GM19468 (cell line): ENCODE results near the gene SLC1A4.

Source experiments
- ATAC-seq: cut with Tn5 transposase; IDR thresholded peaks from one replicate; pipeline ENCODE4 v1.9.1; 2021; ENCODE audit warnings: mild to moderate bottlenecking, moderate library complexity, moderate number of reproducible peaks; ENCODE audit not compliant: unreplicated experiment; ENCODE audit errors: extremely low read depth

The SLC1A4 gene

DNA sequence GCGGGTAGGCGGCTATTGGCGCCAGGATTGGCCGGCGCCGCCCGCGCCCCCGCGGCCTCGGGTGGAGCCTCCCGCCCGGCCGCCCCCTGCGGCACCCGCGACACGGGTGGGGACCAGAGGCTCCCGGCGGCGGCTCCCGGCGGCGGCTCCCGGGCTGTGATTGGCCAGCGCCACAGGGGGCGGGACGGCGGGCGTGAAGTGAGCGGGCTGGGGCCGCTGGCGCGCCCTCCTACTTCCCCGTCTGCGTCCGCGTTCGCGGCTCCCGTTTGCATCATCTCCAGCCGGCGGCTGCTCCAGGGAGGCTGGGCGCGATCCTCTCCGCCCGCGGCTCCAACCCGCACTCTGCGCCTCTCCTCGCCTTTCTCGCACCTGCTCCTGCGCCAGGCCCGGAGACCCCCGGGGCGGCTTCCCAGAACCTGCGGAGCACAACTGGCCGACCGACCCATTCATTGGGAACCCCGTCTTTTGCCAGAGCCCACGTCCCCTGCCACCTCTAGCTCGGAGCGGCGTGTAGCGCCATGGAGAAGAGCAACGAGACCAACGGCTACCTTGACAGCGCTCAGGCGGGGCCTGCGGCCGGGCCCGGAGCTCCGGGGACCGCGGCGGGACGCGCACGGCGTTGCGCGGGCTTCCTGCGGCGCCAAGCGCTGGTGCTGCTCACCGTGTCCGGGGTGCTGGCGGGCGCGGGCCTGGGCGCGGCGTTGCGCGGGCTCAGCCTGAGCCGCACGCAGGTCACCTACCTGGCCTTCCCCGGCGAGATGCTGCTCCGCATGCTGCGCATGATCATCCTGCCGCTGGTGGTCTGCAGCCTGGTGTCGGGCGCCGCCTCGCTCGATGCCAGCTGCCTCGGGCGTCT is at the start of gene SLC1A4:
Gene SLC1A4 (plus strand): TSS at position 274 of the 856 bp plus-strand sequence. CDS start 245 bp downstream, at position 519.
- peak; percentile 61 for ATAC-seq

DNA sequence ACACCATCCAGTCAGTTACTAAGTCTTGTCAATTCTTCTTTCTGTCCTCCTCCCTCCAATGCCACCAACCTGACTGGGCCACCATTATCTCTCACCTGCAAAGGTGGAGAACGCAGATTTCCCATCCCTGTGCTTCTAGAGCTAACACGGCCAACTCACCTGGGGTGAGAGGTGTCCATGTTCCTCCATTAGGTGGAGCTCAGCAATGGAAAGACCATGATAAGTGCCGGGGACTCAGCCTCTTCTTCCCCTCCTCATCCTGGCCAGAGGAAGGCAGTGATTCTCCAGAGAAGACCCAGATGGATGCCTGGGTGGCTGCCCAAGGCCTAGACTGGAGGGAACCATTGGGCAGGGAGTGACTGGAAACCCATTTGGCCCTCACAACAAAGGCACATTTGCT is 48.1 kb upstream of the SLC1A4 start:
- ATAC-seq = no peak

DNA sequence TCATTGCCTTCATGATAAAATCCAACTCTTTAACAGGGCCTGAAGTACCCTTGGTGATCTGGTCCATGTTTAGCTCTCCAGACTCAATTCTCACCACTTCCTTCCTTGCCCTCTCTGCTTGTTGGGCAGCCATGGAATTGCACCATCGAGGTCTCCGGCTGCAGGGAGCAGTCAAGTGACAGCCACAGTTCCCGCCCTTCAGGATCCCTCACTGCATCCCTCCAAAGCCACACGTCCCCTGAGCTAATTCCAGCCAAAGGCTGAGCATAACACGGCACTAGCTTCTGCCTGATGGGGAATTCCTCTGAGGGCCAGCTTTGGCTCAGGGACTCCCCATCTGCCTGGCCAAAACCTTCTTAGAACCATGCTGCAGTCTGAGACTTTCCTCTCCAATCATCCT is 47.4 kb upstream of the SLC1A4 start:
- ATAC-seq = no peak

DNA sequence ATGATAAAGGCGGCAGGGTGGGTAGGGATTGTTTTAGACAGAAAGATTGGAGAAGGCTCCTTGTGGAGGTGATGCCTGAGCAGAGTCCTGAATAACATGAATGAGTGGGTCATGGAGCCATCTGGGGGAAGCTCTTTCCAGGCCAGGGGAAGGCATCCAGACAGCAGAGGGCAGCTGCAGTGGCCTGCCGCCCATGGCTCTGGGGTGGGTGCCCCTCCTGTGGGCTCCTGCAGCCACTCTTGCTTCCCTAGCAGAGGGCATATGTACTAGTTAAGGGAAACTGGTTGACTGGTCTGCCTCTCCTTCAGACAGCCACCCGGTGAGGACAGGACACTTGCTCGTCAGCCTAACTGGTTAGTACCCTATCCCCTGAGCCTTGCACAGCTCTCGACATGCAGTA is 46.5 kb upstream of the SLC1A4 start:
- ATAC-seq = no peak

DNA sequence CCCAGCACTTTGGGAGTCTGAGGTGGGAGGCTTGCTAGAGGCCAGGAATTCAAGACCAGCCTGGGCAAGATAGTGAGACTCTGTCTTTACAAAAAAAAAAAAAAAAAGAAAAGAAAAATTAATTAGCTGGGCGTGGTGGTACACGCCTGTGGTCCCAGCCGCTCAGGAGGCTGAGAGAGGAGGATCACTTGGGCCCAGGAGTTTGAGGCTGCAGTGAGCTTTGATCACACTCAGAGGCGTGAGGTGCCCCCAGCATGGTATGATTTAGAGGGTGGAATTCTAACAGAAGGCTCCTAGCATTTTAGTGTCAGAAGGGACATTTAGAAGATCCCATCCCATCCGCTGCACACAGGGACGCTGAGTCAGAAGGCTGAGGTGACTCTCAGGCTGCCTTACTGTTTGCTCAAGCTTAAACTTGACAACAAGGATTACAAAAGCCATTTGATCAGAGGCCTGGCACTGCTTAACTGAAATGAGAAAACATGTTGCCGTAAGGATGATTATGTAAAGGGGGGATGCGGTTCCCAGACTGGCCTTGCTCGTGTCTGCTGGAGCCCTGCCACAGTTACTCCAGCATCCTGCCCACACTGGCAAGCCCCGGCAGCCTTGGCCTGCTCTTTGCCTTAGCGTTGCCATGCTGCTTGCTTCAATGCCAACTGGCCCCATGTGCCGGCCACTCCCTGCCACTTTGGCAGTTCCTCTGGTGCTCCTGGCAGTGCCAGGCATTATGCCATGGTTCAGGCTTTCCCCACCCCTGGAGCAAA is 45.6 kb upstream of the SLC1A4 start:
- ATAC-seq = no peak

DNA sequence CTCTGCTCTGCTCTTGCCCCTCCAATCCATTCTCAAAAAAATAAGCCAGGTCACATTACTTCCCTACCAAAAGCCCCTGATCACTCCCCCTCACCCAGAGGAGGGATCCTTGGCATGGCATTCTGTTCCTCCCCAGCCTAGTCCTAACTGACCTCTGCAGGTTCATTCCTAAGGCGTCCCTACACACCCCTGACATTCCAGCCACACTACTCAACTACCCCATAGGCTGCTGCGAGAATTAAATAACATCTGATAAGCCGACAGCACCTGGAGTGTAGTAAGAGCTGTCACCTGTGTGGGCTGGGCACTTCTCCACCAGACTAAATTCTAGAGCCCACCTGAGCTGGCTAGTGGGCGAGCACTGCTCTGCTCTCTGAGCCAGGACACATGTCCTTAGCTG is 44.7 kb upstream of the SLC1A4 start:
- no peak for ATAC-seq

DNA sequence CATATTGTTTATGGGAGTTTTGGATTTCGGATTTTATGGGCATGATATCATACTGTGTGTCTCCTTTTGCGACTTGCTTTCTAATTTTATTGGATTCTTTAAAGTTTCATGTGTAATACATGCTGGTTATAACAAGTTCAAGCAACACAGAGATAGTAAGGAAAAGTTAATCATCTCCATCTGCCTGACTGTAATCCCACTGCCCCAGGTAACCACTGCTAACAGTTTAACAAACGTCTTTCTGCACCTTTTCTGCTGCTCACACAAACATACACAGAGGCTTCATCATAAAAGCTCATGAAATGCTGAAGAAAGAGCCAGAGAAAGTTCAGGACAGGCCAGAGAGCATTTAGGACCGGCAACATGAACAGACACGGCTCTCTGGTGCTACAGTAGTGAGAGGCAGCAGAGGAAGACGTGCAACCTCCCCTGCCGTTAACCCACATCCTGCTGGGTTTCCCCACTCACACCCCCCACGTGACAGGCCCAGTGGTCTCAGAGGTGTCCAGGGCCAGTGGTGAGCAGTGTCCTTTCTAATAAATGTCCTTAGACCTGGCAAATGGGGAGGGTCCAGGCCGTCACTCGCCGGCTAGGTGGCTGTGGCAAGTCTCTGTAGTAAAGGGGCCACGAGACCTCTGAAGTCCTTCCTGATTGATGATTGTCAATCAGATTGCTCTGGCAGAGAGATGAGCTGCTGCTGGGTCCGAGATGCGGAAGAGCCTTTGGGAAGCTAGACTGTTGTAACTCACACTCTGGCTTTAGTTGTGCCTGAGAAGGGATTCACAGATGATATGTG is 43.0 kb upstream of the SLC1A4 start:
- peak; percentile 43 for ATAC-seq

DNA sequence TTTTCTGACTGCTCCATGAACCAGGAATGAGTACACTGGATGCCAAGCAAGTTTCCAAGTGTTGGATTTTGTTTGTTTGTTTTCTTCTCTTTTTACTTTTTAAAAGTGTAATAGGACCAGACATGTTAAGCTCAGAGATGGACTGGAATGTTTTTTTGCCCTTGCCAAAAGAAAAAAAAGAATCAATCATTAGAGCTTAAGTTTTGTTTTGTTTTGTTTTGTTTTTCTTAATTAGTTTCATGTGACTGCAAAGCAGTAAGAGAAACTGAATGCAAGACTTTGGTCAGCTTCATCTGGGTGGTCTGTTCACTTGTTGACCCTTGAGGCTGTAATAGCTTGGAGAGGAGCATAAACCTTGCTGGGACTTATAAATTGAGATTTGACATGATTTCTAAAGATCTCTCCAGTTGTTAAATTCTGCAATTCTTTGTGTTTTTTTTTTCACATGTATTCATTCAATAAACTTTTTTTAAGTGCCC is 42.4 kb upstream of the SLC1A4 start:
- ATAC-seq = no peak

DNA sequence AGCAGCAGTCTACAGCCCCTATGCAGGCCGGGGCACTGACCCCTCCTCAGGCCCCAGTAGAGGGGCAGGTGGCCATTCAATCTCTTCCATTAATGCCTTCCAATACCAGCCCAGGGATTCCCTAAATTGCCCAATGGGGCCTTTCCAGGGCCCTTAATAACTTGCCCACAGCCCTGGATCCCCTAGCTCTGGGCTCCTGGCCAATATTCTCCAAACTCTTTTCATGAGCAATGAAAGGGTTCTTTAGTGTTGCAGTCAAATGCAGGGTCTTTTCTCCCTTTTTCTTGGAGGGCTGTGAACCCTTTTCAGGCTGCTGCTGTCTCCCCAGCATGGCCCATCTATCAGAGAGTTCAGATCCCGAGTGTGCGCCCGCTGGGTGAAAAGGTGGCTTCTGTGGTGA is 41.3 kb upstream of the SLC1A4 start:
- no peak for ATAC-seq

DNA sequence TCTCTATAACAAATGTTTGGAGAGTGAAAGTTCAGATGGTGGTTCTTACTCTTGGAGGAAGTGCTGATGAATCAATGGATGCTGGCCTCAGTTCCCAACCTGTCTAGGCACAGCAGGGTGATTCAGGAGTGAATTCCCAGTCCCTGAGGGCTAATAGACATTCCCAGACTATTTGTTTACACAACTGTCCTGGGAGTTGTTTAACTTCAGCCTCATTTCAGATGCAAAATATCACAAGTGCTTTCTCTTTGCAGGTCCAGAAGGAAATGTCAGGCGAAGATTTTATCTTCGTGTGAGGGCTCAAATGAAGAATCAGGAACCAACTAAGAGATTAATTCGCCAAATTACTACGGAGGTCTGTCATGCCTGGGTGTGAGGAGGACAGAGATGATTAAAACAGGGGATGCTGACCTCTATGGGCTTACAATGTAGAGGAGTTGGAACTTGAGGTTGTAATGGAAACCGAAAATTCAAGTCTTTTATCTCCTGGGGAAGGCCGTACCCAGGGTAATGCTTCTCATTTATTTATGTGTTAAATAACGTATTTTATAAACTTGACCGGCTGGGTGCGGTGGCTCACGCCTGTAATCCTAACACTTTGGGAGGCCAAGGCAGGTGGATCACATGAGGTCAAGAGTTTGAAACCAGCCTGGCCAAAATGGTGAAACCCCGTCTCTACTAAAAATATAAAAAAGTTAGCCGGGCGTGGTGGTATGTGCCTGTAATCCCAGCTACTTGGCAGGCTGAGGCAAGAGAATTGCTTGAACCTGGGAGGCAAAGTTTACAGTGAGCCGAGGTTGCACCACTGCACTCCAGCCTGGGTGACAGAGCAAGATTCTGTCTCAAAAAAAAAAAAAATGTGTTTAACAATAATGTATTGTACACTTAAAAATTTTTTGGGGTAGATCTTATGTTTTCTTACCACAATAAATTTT is 38.7 kb upstream of the SLC1A4 start:
- ATAC-seq = no peak

DNA sequence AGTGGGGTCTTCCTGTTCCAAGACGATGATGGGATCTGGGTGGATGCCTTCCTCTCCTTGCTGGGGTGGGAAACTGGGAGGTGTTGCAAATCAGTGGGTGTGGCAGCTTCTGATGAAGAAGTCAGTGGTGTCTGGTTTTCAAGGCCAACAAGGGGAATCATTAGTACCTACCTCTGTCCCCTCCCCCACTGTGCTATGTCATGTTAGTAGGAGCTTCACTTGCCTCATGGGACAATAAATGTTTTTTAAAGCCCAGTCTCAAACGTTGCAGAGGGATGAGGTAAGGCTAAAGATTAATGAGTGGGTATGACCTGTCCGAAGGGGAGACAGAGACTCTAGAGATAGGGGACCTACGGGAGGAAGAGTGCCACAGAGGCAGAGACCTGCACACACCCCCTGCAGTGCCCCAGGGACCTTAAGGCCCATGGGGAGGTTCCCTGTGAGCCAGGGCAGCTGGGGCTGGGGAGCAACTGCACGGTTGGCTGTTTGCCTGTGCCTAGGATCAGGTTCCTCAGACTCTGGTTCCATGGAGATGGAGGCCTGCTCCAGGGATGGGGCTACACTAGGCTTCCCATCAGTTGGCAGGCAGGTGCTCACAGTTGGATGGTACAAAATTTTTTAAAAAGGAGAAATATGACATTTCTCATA is 37.8 kb upstream of the SLC1A4 start:
- no peak for ATAC-seq

DNA sequence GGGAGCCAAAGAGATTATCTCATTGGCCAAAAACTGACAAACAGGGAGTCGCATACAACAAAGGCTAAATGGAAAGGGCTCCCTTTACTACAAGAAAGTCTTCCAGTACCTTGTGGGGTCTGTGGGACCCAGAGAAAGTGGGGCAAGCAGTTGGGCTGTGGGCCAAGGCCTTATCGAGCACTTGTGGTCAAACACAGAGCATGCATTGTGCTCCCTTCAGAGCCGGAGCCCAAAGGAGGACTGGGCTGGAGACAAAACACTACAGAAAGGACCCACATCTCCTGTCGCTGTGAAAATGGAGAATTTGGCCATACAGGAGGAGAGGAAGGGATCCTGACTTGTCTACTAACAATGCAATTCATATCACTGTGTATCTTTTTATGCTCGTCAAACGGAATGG is 37.1 kb upstream of the SLC1A4 start:
- ATAC-seq = no peak

DNA sequence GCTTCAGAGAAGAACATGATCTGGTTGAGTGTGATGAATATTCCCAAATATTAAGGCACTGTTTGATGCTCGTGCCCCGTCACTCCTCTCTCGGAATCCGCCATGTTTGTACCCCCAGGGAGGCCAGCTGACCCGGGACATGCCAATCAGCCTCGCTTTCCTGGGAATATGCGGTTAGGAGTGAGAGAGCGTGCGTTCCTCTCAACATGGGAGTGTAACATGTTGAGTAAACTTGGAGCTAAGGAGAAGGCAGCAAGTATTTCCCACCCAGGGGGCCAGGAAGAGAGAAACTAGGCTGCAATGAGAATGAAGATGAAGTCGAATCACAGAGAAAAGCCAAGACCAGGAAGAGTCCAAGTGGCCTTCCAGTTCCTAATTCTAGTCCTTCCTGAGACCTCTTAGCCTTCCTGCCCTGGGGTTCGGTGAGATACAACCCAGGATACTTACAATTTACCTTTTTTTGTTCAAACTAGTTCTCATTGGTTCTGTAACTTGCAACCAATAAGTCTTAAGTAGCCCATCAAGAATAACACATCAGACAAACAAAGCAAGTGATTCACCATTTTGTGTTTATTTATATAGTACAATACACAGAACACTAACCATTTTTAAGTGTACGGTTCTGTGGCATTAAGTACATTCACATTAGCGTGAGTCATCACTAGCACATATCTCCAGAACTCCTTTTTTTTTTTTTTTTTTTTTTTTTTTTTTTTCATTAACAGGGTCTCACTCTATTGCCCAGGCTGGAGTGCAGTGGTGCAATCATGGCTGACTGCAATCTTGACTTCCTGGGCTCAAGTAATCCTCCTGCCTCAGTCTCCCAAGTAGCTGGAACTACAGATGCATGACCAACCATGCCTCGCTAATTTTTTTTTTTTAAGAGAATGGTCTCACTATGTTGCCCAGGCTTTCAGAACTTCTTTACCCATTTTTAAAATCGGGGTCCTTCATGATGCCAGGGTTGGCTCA is 36.4 kb upstream of the SLC1A4 start:
- ATAC-seq = no peak

DNA sequence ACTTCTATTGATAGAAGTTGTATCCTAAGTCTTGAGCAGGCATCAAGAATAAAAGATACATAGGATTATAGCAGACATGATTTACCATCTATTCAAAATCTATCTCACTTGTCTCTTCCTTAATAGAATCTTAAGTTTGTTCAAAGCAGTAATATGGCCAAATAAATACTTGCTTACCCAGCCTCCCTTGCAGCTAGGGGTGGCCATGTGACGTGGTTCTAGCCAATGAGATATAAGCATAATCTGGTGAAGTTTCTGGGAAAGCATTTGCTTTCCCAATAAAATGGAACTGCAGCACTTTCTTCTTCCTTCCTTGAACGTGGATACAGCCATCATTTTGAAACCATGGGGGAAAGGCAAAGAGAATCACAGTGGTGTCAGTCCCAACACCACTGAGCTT is 33.7 kb upstream of the SLC1A4 start:
- no peak for ATAC-seq

DNA sequence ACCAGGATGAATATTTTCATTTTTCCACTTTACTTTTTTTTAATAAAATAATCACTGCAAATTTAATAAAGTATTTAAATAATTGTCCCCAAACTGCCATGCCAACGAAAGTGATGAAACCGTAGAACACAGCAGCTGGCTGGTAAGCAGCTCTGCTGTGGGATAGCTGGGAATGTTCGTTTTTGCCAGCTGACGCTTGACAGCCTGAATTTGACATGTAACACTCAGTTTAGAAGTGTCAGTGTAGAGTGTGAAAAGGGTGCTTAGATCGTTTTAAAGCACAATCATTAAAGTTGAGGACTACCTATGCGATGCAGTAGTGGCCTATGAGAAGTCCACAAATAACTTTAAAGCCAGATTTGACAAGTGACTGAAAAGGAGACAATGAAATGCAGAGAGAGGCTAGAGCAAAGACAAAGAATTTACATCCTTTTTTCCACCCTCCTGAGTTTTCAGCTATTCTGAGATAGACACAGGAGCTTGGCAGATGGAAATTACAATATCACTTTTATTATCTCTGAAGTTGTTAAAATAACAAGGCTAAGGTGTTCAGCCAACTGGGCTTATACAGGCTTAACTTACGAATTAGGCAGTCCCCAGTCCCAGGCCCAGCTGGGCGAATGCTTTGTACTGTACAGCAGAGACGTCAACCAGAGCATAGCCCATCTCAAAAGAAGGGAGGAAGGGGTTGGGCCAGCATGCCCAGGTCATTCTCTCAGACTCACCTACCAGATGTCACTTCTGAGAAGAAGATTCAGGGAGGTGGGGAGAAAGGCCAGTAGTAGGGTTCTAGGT is 31.9 kb upstream of the SLC1A4 start:
- ATAC-seq = no peak

DNA sequence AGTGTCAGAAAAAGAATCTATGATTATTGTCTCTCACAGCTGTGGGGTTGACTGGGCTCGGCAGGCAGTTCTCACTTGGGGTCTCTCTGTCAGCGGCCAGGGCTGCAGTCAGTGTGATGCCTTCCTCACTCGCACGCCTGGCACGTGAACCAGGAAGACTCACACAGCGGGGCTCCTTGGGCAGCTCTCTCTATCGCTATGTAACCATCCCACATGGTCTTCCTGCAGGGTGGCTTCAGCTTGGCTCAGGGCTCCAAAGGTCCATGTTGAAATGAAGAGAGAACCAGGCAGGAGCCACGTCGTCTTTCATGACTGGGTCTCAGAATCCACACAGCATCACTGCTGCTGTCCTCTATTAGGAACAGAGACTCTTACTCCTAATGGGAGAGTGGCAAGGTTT is 30.6 kb upstream of the SLC1A4 start:
- ATAC-seq = no peak

DNA sequence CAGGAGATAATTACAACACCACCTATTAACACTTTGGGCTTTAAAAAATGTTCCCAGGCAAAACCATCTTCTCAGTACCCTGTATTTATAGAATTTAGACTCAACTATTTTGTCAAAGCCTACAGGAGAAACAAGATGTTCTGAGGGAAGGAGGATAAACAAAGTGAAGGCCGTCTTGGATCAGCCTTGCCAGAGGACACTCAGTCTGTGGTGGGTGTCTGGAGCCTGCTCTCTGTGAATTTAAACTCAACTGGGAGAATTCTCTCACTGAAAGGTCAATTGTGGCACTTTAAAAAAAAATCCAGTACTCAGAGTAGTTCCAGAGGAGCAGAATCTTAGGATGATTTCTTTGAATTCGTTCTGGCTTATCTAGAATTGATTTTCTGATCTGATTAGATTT is 28.4 kb upstream of the SLC1A4 start:
- ATAC-seq = no peak
